ENCODE data around the gene DBNDD1. TPM values are rescaled to one million over a fixed set of nuclear protein-coding genes. Genes with fewer than 3 reads are reported as not detected.
A peak's percentile ranks its signal among the peaks of the same experiment; 100 is the strongest.
"Not testable (repeated sequence)": the region's sequence is repeated elsewhere in the genome, so short reads cannot be mapped to it uniquely, and the experiment has no call there.

DBNDD1 gene
- 2.0 and 3.1 TPM in 2 replicates for total RNA-seq (2014; rRNA removed; shearing (Covaris generic))
- polyA plus RNA-seq (2016; fragmentation: Nextera tagmentation; extraction: Ambion mirVana) = 1.4 and 1.6 TPM in 2 replicates

- H3K36me3 ChIP-seq (ENCODE audit: low read depth) = no peaks in the 10 kb centered on the region
- peaks cover 18% of the 10 kb centered on the region for H3K4me1 ChIP-seq (ENCODE audit: insufficient read depth)
- peaks cover 12% of the 10 kb centered on the region for H3K79me2 ChIP-seq (ENCODE audit: insufficient read depth)
- no peaks in the 10 kb centered on the region for H3K27me3 ChIP-seq (replicated peaks; ENCODE audit: insufficient read depth)
- peak within 1 kb of the TSS; percentile 58 for H3K9ac ChIP-seq
- peak within 1 kb of the TSS; percentile 33 for H3K27ac ChIP-seq
- TF ChIP-seq EZH2 (IDR thresholded peaks at IDR 0.05; ENCODE audit: insufficient read depth, poor library complexity, severe bottlenecking) (no peak), EZH2phosphoT487 (IDR thresholded peaks at IDR 0.05; ENCODE audit: insufficient read depth, low read depth) (no peak)
- H4K20me1 ChIP-seq (ENCODE audit: insufficient read depth) = no peaks in the 10 kb centered on the region
- H3F3A ChIP-seq (ENCODE audit: insufficient read depth) = peaks cover 16% of the 10 kb centered on the region
- no peaks in the 10 kb centered on the region for H3K9me2 ChIP-seq (ENCODE audit: insufficient read depth)
- peak within 1 kb of the TSS; percentile 90 for H3K4me2 ChIP-seq (ENCODE audit: unreplicated experiment)
- 5% methylated on average over 31 to 77 of the region's 103 CpGs for WGBS, 2 experiments (ENCODE audit: low coverage in 1 of 2, low lambda C conversion rate in 2 of 2, missing lambda C conversion rate in 2 of 2)
- in situ Hi-C loops (cut with MboI) = no loop called here
- peak within 1 kb of the TSS; percentile 73 for H3K4me3 ChIP-seq
- peak; percentile 24 for DNase-seq
- H3K9me3 ChIP-seq (ENCODE audit: low read depth) = no peaks in the 10 kb centered on the region
- peak within 1 kb of the TSS; percentile 84 for H2AFZ ChIP-seq
These were observed at the start of gene DBNDD1 for GRCh38 chr16:90018652-90019542. TSS of gene DBNDD1 (minus strand) at chr16:90019456. CDS start at chr16:90019341, 115 bp downstream.

GRCh38 chr16:90061437-90061836 lies 42.2 kb upstream of the DBNDD1 start:
- Histone ChIP-seq H3K9me3 (ENCODE audit: low read depth) (no peaks in the 10 kb centered on the region), H3K4me3 (no peak overlapping the region), H3K27ac (no peak overlapping the region), H2AFZ (no peak overlapping the region), H4K20me1 (ENCODE audit: insufficient read depth) (no peaks in the 10 kb centered on the region), H3K79me2 (ENCODE audit: insufficient read depth) (no peaks in the 10 kb centered on the region), H3F3A (ENCODE audit: insufficient read depth) (peaks cover 15% of the 10 kb centered on the region; the same call in 1 of the 2 replicates), H3K4me2 (ENCODE audit: unreplicated experiment) (no peak overlapping the region), H3K27me3 (replicated peaks; ENCODE audit: insufficient read depth) (peaks cover 8% of the 10 kb centered on the region; the same call in 1 of the 2 replicates), H3K9me2 (ENCODE audit: insufficient read depth) (no peaks in the 10 kb centered on the region), H3K9ac (no peak overlapping the region), H3K36me3 (ENCODE audit: low read depth) (no peaks in the 10 kb centered on the region), H3K4me1 (ENCODE audit: insufficient read depth) (peaks cover 13% of the 10 kb centered on the region)
- DNase-seq = peak; percentile 27
- TF ChIP-seq EZH2phosphoT487 (IDR thresholded peaks at IDR 0.05; ENCODE audit: insufficient read depth, low read depth) (no peak), EZH2 (IDR thresholded peaks at IDR 0.05; ENCODE audit: insufficient read depth, poor library complexity, severe bottlenecking) (no peak)
- 55 to 58% methylated on average over 3 of the region's 3 CpGs for WGBS, 2 experiments (ENCODE audit: low coverage in 1 of 2, low lambda C conversion rate in 2 of 2, missing lambda C conversion rate in 2 of 2)
- in situ Hi-C loops (cut with MboI) = no loop called here

GRCh38 chr16:90057738-90058173 lies 38.5 kb upstream of the DBNDD1 start:
- peaks cover 15% of the 10 kb centered on the region; the same call in 1 of the 2 replicates for H3F3A ChIP-seq (ENCODE audit: insufficient read depth)
- H3K27ac ChIP-seq = peak overlapping the region; percentile 27; the same call in 1 of the 2 replicates
- TF ChIP-seq EZH2phosphoT487 (IDR thresholded peaks at IDR 0.05; ENCODE audit: insufficient read depth, low read depth) (no peak), EZH2 (IDR thresholded peaks at IDR 0.05; ENCODE audit: insufficient read depth, poor library complexity, severe bottlenecking) (no peak)
- 20 to 22% methylated on average over 7 of the region's 8 CpGs for WGBS, 2 experiments (ENCODE audit: low coverage in 1 of 2, low lambda C conversion rate in 2 of 2, missing lambda C conversion rate in 2 of 2)
- DNase-seq = peak; percentile 84
- H3K27me3 ChIP-seq (replicated peaks; ENCODE audit: insufficient read depth) = no peaks in the 10 kb centered on the region
- no peaks in the 10 kb centered on the region for H3K36me3 ChIP-seq (ENCODE audit: low read depth)
- 0 out of 2 replicates have a peak overlapping the region, but pooled peaks have one; percentile 23 for H3K4me3 ChIP-seq
- H4K20me1 ChIP-seq (ENCODE audit: insufficient read depth) = no peaks in the 10 kb centered on the region
- no peaks in the 10 kb centered on the region for H3K9me3 ChIP-seq (ENCODE audit: low read depth)
- no peaks in the 10 kb centered on the region for H3K79me2 ChIP-seq (ENCODE audit: insufficient read depth)
- peak overlapping the region; percentile 76 for H2AFZ ChIP-seq
- H3K9me2 ChIP-seq (ENCODE audit: insufficient read depth) = no peaks in the 10 kb centered on the region
- peak overlapping the region; percentile 53 for H3K4me2 ChIP-seq (ENCODE audit: unreplicated experiment)
- peaks cover 13% of the 10 kb centered on the region for H3K4me1 ChIP-seq (ENCODE audit: insufficient read depth)
- H3K9ac ChIP-seq = no peak overlapping the region
- in situ Hi-C loops (cut with MboI) = no loop called here

- H3K27me3 ChIP-seq (replicated peaks; ENCODE audit: insufficient read depth); H3K79me2 ChIP-seq (ENCODE audit: insufficient read depth); H2AFZ ChIP-seq; H3K9me3 ChIP-seq (ENCODE audit: low read depth); in situ Hi-C loops (cut with MboI); H3K9me2 ChIP-seq (ENCODE audit: insufficient read depth); H4K20me1 ChIP-seq (ENCODE audit: insufficient read depth); H3K36me3 ChIP-seq (ENCODE audit: low read depth); H3K27ac ChIP-seq; H3K9ac ChIP-seq; H3K4me2 ChIP-seq (ENCODE audit: unreplicated experiment); H3K4me3 ChIP-seq; DNase-seq: not testable (repeated sequence)
- H3K4me1 ChIP-seq (ENCODE audit: insufficient read depth) = peaks cover 13% of the 10 kb centered on the region
- peaks cover 15% of the 10 kb centered on the region; the same call in 1 of the 2 replicates for H3F3A ChIP-seq (ENCODE audit: insufficient read depth)
- 88 to 93% methylated on average over 15 of the region's 15 CpGs for WGBS, 2 experiments (ENCODE audit: low coverage in 1 of 2, low lambda C conversion rate in 2 of 2, missing lambda C conversion rate in 2 of 2)
These were observed 37.3 kb upstream of the DBNDD1 start for GRCh38 chr16:90056521-90056920.
